Stimulated activated CD8-positive, alpha-beta memory T cell treated with anti-CD3 and anti-CD28 coated beads, Interleukin-7, amount 100 ng/mL, for 1 hour (primary cell): ENCODE measurements around the gene VASH2.

Experiments used
- DNase-seq, 2 donors: peaks; one replicate each; pipeline ENCODE4 v3.0.0-alpha.2; 2020; ENCODE audit warnings: low read depth in 2 of 2

Gene VASH2

DNA sequence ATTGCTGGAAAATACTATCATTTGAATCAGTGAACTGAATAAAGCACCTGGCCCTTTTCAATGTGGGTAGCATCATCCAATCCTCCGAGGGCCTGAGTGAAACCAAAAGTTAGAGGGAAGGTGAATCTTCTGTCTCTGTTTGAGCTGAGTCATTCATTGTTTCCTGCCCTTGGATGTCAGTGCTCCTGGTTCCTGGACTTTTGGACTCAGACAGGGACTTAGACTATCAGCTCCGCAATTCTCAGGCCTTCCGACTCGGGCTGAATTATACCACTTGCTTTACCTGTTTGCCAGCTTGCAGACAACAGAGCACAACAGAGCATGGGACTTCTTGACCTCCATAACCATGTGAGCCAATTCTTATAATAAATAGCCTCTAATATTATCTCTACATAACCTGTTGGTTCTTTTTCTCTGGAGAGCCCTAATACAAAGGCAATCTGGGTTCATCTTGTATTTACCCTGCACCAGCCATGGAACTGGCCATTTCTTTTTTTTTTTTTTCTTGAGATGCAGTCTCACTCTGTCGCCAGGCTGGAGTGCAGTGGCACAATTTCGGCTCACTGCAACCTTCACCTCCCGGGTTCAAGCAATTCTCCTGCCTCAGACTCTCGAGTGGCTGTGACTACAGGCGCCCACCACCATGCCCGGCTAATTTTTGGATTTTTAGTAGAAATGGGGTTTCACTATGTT lies 19.2 kb upstream of the VASH2 start:
- DNase-seq: no peak

DNA sequence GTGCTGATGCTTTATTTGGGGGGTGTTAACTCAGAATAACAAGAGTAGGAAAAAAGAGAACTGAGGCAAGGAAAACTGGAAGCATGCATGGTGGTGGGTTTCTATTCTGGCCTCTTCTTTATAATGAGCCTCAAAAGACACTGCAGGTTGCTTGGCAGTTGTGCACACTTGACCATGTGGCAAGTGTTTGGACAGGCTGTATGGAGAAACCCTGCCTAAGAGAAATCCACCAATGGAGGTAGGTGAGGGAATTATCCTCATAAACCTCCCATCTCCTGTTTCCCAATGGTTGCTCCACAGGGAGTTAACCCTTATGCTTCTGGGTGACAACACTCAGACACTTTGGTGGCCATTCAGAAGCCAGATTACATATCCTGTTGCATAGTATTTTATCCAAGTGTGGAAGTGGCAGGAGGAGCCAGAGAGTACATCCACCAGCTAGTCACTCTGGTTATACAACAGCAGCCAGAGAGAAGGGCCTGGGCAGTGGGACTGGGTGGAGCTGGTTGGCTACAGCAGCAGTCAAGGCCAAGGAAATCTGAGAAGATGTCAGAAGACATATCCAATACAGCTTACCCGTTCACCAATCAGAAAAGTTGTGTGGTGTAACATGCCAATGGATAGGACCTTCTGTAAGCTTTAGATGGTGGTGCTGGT lies 16.4 kb upstream of the VASH2 start:
- no peak for DNase-seq

DNA sequence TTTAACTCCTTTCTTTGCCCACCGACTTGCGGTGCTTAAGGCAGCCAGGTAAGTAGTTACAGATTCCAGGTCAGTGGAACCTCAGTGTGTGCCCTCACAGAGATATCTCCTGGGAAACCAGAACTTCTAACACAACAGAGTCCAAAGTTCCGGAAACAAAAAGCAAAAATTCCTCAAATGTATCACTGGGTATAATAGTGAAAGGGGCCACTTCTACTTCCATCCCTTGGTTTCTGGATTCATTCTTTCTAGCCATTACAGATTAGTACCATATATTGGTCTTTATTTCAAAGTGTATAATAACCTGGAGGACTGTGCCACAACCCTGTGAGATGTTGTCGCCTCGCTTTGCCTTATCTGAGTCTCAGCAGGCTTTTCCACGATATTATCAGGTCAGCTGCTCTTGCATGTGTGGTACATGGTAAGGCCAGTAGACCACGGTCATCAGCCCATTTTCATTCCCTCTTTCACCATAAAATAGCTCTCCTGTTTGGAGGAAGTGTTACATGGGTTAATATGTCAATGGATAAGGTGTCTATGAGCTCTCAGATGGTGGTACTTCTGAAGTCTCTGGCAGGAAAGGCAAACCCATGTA lies 14.9 kb upstream of the VASH2 start:
- no peak for DNase-seq

DNA sequence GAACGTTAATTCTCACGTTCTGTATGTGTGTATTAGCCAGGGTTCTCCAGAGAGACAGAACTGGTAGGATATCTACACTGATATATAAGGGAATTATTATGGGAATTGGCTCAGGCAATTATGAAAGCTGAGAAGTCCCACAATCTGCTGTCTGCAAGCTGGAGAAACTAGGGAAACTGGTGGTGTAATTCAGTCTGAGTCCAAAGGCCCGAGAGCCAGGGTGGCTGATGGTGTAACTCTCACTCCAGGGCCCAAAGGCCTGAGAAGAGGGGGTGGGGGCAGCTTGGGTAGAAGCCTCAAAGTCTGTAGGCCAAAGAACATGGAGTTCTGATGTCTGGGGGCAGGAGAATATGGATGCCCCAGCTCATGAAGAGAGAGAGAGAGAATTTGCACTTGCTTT lies 13.3 kb upstream of the VASH2 start:
- DNase-seq: no peak

DNA sequence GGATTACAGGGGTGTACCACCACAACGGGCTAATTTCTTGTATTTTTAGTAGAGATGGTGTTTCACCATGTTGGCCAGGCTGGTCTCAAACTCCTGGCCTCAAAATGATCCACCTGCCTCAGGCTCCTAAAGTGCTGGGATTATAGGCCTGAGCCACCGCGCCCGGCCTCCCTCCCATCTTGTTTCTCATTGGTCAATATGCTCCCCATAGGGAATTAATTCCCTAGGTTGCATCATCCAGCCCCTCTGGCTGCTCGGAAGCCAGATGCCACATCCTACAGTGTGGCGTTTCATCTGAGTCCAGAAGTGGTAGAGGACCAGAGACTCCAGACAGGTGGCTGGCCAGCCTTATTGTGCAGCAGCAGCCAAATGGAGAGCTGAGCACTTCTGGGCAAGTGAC lies 11.5 kb upstream of the VASH2 start:
- no peak for DNase-seq

DNA sequence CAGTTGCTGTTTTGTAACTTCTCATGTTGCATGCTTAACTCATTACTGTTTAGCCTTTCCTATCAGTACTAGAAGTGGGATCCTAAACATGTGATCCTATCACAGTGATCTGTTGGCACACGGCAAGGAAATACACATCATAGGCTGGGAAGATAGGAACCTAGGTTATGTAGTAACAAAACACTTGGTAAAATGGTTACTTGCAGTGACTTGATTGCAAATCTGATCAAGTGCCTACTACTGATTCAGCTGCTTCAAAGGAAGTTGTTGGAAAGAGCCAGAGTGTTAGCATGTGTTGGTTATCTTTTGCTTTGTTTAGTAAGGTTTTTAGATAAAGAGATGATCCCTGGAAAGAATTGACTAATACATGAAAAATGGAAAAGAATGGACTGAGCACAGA lies 8.9 kb upstream of the VASH2 start:
- no peak for DNase-seq

GRCh38 chr1:212942679-212943392 lies 7.5 kb upstream of the VASH2 start:
- DNase-seq: no peak

GRCh38 chr1:212943393-212943710 lies 7.0 kb upstream of the VASH2 start:
- DNase-seq: no peak

DNA sequence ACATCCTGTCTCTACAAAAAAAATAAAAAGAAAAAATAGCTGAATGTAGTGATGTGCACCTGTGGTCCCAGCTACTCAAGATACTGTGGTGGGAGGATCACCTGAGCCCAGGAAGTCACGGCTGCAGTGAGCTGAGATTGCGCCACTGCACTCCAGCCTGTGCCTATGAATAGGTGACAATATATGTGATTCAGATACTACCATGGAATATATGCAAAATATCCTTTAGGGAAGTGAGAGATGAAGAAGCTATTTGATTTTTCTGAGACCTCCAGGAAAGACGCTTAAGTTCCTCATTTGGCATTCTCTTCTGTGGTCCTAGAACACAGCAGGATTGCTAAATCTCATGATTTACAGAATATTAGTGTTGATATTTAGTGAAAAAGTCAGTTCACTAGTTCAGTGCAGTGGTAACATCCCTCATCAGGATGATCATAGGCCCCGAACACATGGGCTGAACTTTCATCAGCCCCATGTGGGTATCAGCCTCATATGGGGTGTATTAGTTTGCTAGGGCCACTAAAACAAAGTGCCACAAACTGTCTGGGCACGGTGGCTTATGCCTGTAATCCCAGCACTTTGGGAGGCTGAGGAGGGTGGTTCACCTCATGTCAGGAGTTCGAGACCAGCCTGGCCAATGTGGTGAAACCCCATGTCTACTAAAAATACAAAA lies 6.0 kb upstream of the VASH2 start:
- DNase-seq: no peak

GRCh38 chr1:212945056-212945455 lies 5.3 kb upstream of the VASH2 start:
- DNase-seq: no peak

DNA sequence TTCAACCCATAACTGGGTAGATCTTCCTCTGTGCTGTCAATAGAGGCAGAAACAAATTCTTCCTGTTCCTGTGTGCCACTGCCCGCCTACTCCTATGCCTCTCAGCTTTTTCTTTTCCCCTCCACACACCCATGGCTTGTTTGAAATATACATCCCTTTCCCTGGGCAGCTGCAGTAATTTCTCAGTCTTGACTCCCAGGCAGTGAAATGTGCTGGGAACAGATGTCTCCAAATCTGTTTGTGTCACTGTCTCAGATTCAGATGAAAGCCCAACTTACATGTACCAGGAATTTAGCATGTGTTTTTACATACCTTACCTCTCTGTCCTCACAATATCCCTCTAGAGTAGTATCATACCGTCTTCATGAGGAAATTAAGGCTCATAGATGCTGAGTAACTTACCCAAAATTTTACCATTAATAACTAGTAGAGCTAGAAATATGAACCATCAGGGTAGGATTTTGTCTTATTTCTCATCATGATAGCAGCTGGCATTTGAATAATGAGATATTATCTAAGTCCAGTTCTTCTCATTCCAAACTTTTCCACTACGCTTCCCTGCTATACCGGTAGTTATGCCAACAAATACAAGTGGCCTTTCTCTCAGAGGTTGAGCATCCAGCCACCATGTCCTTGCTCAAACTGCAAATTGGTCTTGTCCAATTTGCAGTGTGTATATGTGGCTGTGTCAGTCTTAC lies 4.7 kb upstream of the VASH2 start:
- no peak for DNase-seq

GRCh38 chr1:212946872-212947271 lies 3.5 kb upstream of the VASH2 start:
- no peak for DNase-seq

DNA sequence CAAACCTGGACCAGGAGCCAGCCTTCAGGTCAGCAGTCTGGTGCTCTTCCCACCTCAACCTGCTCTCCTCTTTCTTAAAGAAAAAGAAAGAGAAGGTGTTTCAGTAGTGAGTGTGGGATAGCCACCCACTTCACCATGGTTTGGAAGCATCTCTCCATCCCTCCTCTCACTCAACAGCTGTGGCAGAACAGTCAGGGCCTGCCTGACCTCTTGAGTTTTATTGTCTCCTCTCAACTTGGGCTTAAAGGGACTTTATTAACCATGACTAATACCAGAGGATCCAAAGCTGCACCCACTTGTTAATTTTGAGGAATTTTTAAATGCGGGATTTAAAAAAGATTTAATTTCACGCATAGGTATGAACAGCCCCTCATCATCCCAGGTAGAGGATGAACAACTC lies 570 bp upstream of the VASH2 start:
- no peak for DNase-seq

- DNase-seq: no peak
Observed at GRCh38 chr1:212951126-212951946, 995 bp downstream of the VASH2 start.

- no peak for DNase-seq
Observed at GRCh38 chr1:212951947-212952640, 1.8 kb downstream of the VASH2 start.

- DNase-seq: no peak
Observed at GRCh38 chr1:212952641-212952976, 2.3 kb downstream of the VASH2 start.

- DNase-seq: no peak
Observed at GRCh38 chr1:212953321-212953720, 3.0 kb downstream of the VASH2 start.

- no peak for DNase-seq
Observed at GRCh38 chr1:212954514-212954913, 4.2 kb downstream of the VASH2 start.

DNA sequence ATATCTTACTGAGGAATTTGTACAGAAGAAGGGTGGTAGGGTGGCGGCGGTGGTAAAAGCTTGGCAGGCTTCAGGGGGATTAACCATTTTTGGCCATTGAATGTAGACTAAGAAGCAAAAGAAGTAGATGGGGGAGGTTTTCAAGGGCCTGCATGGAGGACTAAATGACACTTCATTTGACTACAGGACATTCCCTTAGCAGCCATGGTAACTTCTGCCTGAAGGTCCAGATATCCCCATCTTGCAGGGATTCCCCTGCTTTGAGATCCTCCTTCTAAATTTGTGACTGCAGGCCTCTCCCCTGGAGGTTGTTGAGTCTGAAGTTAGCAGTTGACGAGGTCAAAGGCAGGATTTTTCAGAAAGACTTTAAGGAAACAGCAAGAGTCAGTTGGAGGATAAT lies 4.8 kb downstream of the VASH2 start:
- DNase-seq: no peak

GRCh38 chr1:212955961-212956620 lies 5.8 kb downstream of the VASH2 start:
- DNase-seq: no peak
